Upper lobe of left lung (tissue), 6 donors: ENCODE results near the gene TECPR1. TPM values are rescaled to one million over a fixed set of nuclear protein-coding genes. Genes with fewer than 3 reads are reported as not detected.

Experiments
- ATAC-seq, 2 donors: fragments of 200-7000 bp; cut with Tn5 transposase; one replicate each; pipeline ENCODE4 v1.9.1; 2022; ENCODE audit warnings: mild to moderate bottlenecking in 2 of 2, moderate library complexity in 2 of 2; ENCODE audit not compliant: low FRiP score in 2 of 2
- DNase-seq, 2 donors: peaks; one replicate each; pipeline ENCODE4 v3.0.0-alpha.2; 2019 to 2020
- H3K27ac ChIP-seq, 4 donors: fragments of 200-600 bp; sonication (generic); one replicate each; pipeline ENCODE4 v1.5.1; 2016 to 2019
- H3K27me3 ChIP-seq, 4 donors: fragments of 200-600 bp; sonication (generic); one replicate each; pipeline ENCODE4 v1.5.1; 2017 to 2019
- H3K36me3 ChIP-seq, 4 donors: fragments of 200-600 bp; sonication (generic); one replicate each; pipeline ENCODE4 v1.5.1; 2016 to 2019
- H3K4me1 ChIP-seq, 4 donors: fragments of 200-600 bp; sonication (generic); one replicate each; pipeline ENCODE4 v1.5.1; 2018 to 2019
- H3K4me3 ChIP-seq, 4 donors: fragments of 200-600 bp; sonication (generic); one replicate each; pipeline ENCODE4 v1.5.1; 2017 to 2019; ENCODE audit warnings: mild to moderate bottlenecking in 2 of 4, moderate library complexity in 1 of 4
- H3K9me3 ChIP-seq, 4 donors: fragments of 200-600 bp; sonication (generic); one replicate each; pipeline ENCODE4 v1.5.1; 2018 to 2019
- EP300 ChIP-seq, 4 donors: sonication (generic); formaldehyde crosslinking; IDR thresholded peaks; one replicate each; pipeline ENCODE4 v1.5.1; 2017; ENCODE audit warnings: antibody characterized with exemption in 4 of 4, control low read depth in 2 of 4
- POLR2A ChIP-seq, 4 donors: fragments of 450-650 bp; IDR thresholded peaks; one replicate each; pipeline ENCODE4 v1.5.1; 2016 to 2017; ENCODE audit warnings: antibody characterized with exemption in 4 of 4, mild to moderate bottlenecking in 2 of 4
- POLR2AphosphoS5 ChIP-seq, 2 donors: sonication (generic); formaldehyde crosslinking; IDR thresholded peaks; one replicate each; pipeline ENCODE4 v1.5.1; 2017; ENCODE audit warnings: antibody characterized with exemption in 2 of 2
- WGBS, 2 donors: methylation state at CpG; one replicate each; pipeline ENCODE4 v1.1.5; 2017 to 2018; 5-methylcytosine and 5-hydroxymethylcytosine counted together
- total RNA-seq, 6 donors: library from RNA; depleted of rRNA in 4 of 6; stranded (reverse); fragments of >200 nt in 4 of 6; gene quantifications; one replicate each; pipeline versions ENCODE4 v1.1.0 to v1.2.1, GENCODE V29; 2016 to 2021
- TF ChIP-seq, protein P1 (sequence below), 6 experiments: fragments of 450-650 bp in 4 of 6; fragments of 200-600 bp in 2 of 6; sonication (generic) in 2 of 6; IDR thresholded peaks; one replicate each; pipeline ENCODE4 v1.5.1; 2016 to 2019; ENCODE audit warnings: antibody characterized with exemption in 6 of 6
- donor health status: DM: no; HTN: no; CAD: no; lungs with moderate emphysema.
- donor health status: DM: no; HTN: yes; CAD: no; lungs with severe emphysema.

Gene TECPR1
- total RNA-seq, 6 donors from 2014 or later = 16.6 to 101 (median 55.0) TPM

DNA sequence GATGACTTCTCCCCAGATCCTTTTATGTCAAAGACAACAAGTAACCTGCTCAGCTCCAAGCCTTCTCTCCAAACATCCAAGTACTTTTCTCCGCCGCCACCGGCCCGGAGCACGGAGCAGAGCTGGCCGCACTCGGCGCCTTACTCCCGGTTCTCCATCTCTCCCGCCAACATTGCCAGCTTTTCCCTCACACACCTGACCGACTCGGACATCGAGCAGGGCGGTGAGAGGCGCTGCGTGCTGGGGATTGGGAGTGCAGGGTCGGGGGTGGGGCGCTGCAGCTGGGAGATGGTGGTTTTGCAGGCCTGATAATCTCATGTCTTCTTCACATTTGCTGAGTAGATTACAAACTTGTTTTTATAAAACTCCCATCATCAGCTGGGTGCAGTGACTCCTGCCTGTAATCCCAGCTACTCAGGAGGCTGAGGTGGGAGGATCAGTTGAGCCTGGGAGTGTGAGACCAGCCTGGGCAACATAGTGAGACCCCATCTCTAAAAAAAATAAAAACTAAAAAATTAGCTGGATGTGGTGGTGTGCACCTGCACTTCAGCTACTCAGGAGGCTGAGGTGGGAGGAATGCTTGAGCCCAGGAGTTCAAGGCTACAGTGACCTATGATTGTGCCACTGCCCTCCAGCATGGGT, 47.9 kb downstream of the TECPR1 start:
- TF ChIP-seq POLR2A (IDR thresholded peaks at IDR 0.05) (no peak), EP300 (IDR thresholded peaks at IDR 0.05) (no peak)
- 97 to 98% methylated on average over 18 of the region's 18 CpGs for WGBS, 2 donors
- Histone ChIP-seq H3K4me3 (no peak overlapping the region), H3K36me3 (peaks cover 9 to 52% (median 40%) of the 10 kb centered on the region in 4 donors), H3K27me3 (no peaks in the 10 kb centered on the region), H3K9me3 (no peaks in the 10 kb centered on the region), H3K4me1 (peaks cover 0 to 6% (median 0%) of the 10 kb centered on the region in 4 donors), H3K27ac (no peak overlapping the region)
- ATAC-seq (no peak), DNase-seq (peak in 1 of 2 donors; percentile 77)

DNA sequence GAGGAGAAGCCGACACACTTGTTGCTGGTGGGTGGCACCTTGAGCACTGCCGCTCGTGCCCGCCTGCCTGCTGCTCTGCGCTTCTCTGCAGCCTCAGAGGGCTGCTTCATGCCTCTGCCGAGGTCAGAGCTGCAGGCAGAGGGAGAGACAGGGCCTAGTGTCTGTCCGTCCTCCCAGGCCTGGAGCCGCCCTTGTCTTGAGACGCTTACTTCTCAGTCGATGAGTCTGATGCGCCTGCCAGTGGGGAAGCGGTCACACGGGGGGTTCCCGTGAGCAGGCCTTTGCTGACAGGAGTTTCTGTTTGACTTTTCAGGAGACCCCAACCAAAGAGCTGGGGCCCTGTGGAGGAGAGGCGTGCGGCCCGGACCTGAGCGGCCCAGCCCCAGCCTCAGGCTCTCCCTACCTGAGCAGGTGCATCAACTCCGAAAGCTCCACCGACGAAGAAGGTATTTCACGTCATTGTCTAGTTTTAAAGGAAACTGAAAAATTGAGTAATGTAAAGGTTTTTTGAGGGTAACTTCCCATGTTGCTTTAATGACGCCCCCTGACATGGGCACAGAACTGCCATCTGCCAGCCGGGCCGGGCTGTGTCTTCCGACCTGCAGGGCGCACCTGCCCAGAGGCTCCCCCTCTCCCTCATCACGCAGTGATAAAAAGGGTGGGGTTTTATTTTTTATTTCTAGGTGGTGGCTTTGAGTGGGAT, 48.6 kb downstream of the TECPR1 start:
- Histone ChIP-seq H3K4me1 (peaks cover 0 to 6% (median 0%) of the 10 kb centered on the region in 4 donors), H3K36me3 (peaks cover 9 to 53% (median 40%) of the 10 kb centered on the region in 4 donors), H3K27ac (no peak overlapping the region), H3K4me3 (no peak overlapping the region), H3K9me3 (peaks cover 0 to 4% (median 0%) of the 10 kb centered on the region in 4 donors), H3K27me3 (no peaks in the 10 kb centered on the region)
- DNase-seq (no peak), ATAC-seq (no peak)
- TF ChIP-seq, protein P1, sequence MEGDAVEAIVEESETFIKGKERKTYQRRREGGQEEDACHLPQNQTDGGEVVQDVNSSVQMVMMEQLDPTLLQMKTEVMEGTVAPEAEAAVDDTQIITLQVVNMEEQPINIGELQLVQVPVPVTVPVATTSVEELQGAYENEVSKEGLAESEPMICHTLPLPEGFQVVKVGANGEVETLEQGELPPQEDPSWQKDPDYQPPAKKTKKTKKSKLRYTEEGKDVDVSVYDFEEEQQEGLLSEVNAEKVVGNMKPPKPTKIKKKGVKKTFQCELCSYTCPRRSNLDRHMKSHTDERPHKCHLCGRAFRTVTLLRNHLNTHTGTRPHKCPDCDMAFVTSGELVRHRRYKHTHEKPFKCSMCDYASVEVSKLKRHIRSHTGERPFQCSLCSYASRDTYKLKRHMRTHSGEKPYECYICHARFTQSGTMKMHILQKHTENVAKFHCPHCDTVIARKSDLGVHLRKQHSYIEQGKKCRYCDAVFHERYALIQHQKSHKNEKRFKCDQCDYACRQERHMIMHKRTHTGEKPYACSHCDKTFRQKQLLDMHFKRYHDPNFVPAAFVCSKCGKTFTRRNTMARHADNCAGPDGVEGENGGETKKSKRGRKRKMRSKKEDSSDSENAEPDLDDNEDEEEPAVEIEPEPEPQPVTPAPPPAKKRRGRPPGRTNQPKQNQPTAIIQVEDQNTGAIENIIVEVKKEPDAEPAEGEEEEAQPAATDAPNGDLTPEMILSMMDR (IDR thresholded peaks at IDR 0.05) = no peak
- TF ChIP-seq POLR2A (IDR thresholded peaks at IDR 0.05) = no peak
- no peak for TF ChIP-seq POLR2AphosphoS5 (IDR thresholded peaks at IDR 0.05)
- no peak for TF ChIP-seq EP300 (IDR thresholded peaks at IDR 0.05)
- 93 to 94% methylated on average over 26 to 28 of the region's 28 CpGs for WGBS, 2 donors

DNA sequence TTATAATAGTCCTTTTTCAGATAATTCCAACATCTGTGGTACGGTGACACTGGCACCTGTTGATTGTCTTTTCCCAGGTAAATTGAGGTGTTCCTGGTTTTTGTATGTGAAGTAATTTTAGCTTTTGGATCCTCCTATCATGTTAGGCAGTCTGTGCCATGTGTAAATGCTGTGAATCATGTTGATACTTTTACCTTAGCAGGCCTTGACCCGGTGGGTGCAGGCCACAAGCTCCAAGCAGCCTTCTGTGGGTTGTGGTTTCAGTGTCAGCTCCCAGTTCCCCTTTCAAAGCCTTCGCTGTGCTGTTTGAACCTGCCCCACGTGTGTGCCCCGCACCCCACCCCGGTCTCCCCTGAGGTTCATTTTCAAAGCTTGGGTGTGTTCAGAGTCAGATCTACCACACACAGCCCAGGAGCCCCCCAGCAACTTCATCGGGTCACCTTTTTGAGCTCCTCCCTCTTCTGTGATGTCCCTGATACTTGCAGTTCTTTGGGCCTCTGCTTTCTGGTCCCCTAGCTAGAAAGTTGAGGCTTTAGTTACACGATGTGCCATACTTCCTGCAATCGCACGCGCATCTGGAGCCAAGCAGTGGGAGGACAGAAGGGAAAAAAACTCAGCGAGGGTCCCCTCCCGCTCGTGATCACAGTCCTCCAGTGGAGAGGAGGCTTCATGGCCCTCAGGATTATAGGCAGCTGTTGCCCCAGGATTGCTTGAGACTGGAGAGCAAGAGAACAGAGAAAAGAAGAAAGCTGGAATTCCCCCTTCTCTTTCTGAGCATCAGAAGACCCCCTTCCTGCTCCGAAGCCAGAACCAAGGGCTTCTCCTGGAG, 49.5 kb downstream of the TECPR1 start:
- peaks cover 9 to 53% (median 38%) of the 10 kb centered on the region in 4 donors for H3K36me3 ChIP-seq
- no peak for DNase-seq

DNA sequence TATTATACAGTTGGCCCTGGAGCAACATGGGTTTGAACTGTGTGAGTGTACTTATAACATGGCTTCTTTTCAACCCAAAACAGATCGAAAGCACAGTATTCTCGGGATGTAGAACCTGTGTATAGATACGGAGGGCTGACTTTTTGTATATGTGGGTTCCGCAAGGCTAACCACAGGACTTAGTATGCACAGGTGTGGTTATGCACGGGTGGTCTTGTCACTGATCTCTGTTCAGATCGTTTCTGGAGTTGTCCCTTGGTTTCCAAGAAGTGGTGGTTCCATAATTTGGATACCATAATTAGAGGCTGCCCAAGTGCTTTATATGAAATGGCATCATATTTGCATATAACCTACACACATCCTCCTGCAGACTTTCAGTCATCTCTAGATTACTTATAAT, 51.7 kb downstream of the TECPR1 start:
- no peak for ATAC-seq
- TF ChIP-seq POLR2A (IDR thresholded peaks at IDR 0.05) (no peak), POLR2AphosphoS5 (IDR thresholded peaks at IDR 0.05) (no peak), EP300 (IDR thresholded peaks at IDR 0.05) (no peak)
- TF ChIP-seq, protein P1 (IDR thresholded peaks at IDR 0.05) = no peak

More for the DNA sequence above, 49.5 kb downstream of the TECPR1 start:
- peaks cover 0 to 6% (median under 1%) of the 10 kb centered on the region in 4 donors for H3K4me1 ChIP-seq
- peak; percentile 7 to 53 for ATAC-seq
- H3K27me3 ChIP-seq = no peaks in the 10 kb centered on the region
- 61 to 74% methylated on average over 15 of the region's 15 CpGs for WGBS, 2 donors
- TF ChIP-seq, protein P1 (IDR thresholded peaks at IDR 0.05) = no peak
- TF ChIP-seq POLR2AphosphoS5 (IDR thresholded peaks at IDR 0.05) = no peak
- TF ChIP-seq EP300 (IDR thresholded peaks at IDR 0.05) = no peak
- TF ChIP-seq POLR2A (IDR thresholded peaks at IDR 0.05) = no peak
- H3K4me3 ChIP-seq = no peak overlapping the region
- peaks cover 0 to 5% (median 0%) of the 10 kb centered on the region in 4 donors for H3K9me3 ChIP-seq
- H3K27ac ChIP-seq = no peak overlapping the region

DNA sequence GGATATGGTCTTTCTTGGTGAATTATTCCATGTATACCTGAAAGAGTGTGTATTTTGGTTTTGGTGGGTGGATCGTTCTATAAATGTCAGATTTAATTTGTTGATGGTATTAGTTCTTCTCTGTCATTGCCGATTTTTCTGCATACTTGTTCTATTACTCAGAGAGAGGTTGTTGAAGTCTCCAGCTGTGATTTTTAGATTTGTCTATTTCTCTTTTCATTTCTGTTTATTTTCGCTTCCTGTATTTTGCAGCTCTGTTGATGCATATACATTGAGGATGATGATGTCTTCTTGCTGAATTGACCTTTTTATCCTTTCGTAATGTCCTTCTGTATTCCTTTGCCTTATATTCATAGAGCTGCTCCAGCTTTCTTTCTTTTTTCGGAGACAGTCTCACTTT, 52.9 kb downstream of the TECPR1 start:
- H3K4me3 ChIP-seq = no peak overlapping the region
- no peak for ATAC-seq
- peaks cover 0 to 7% (median 0%) of the 10 kb centered on the region in 4 donors for H3K4me1 ChIP-seq
- no peaks in the 10 kb centered on the region for H3K27me3 ChIP-seq
- peaks cover 0 to 5% (median 0%) of the 10 kb centered on the region in 4 donors for H3K9me3 ChIP-seq
- 96% methylated on average over 5 of the region's 5 CpGs for WGBS, 2 donors
- H3K27ac ChIP-seq = no peak overlapping the region
- DNase-seq = no peak
- H3K36me3 ChIP-seq = peaks cover 0 to 42% (median 28%) of the 10 kb centered on the region in 4 donors
- TF ChIP-seq POLR2AphosphoS5 (IDR thresholded peaks at IDR 0.05) (no peak), EP300 (IDR thresholded peaks at IDR 0.05) (no peak), POLR2A (IDR thresholded peaks at IDR 0.05) (no peak)
- TF ChIP-seq, protein P1 (IDR thresholded peaks at IDR 0.05) = no peak

More for the DNA sequence above, 51.7 kb downstream of the TECPR1 start:
- Histone ChIP-seq H3K36me3 (peaks cover 1 to 42% (median 24%) of the 10 kb centered on the region in 4 donors), H3K27ac (no peak overlapping the region), H3K4me1 (peaks cover 0 to 7% (median 3%) of the 10 kb centered on the region in 4 donors), H3K9me3 (peaks cover 0 to 5% (median 0%) of the 10 kb centered on the region in 4 donors), H3K4me3 (no peak overlapping the region), H3K27me3 (no peaks in the 10 kb centered on the region)
- DNase-seq = no peak
- 85 to 93% methylated on average over 6 of the region's 6 CpGs for WGBS, 2 donors
